DOHH2 (cell line): ENCODE measurements around the gene DNASE2B.

Source experiments
- H3F3A ChIP-seq: fragments of 200-600 bp; sonication (generic), shearing (Covaris generic); 2 replicates; pipeline ENCODE4 v1.6.0; 2016; ENCODE audit warnings: antibody characterized with exemption, mild to moderate bottlenecking; ENCODE audit not compliant: control insufficient read depth, insufficient read depth
- H3K27ac ChIP-seq: fragments of 200-600 bp; sonication (generic); 2 replicates; pipeline ENCODE4 v1.5.1; 2014; ENCODE audit warnings: low read depth, mild to moderate bottlenecking, low read length, moderate library complexity
- H3K27me3 ChIP-seq: fragments of 200-600 bp; sonication (generic); 2 replicates; pipeline ENCODE4 v1.6.1; 2014; ENCODE audit warnings: mild to moderate bottlenecking, low read length, mixed read lengths; ENCODE audit not compliant: control insufficient read depth
- H3K36me3 ChIP-seq: fragments of 200-600 bp; sonication (generic); 2 replicates; pipeline ENCODE4 v1.6.1; 2014; ENCODE audit warnings: mild to moderate bottlenecking, low read length, moderate library complexity, mixed read lengths; ENCODE audit not compliant: control insufficient read depth
- H3K4me1 ChIP-seq: fragments of 200-600 bp; sonication (generic); 2 replicates; pipeline ENCODE4 v1.6.1; 2014; ENCODE audit warnings: mild to moderate bottlenecking, low read length, mixed read lengths; ENCODE audit not compliant: control insufficient read depth
- H3K4me2 ChIP-seq: fragments of 200-600 bp; sonication (generic); 2 replicates; pipeline ENCODE4 v1.6.0; 2014; ENCODE audit warnings: mild to moderate bottlenecking, low read length, moderate library complexity
- H3K4me3 ChIP-seq: fragments of 200-600 bp; sonication (generic); 2 replicates; pipeline ENCODE4 v1.5.1; 2014; ENCODE audit warnings: mild to moderate bottlenecking, low read length, mixed read lengths
- H3K79me2 ChIP-seq: fragments of 200-600 bp; sonication (generic); 2 replicates; pipeline ENCODE4 v1.6.1; 2014; ENCODE audit warnings: mild to moderate bottlenecking, low read length, mixed read lengths; ENCODE audit not compliant: control insufficient read depth
- H3K9me2 ChIP-seq: fragments of 200-600 bp; sonication (generic); replicated peaks from 2 replicates; pipeline ENCODE4 v1.6.1; 2014; ENCODE audit warnings: mild to moderate bottlenecking, low read length, mixed read lengths; ENCODE audit not compliant: control insufficient read depth
- H3K9me3 ChIP-seq: fragments of 200-600 bp; sonication (generic); 2 replicates; pipeline ENCODE4 v1.6.1; 2014; ENCODE audit warnings: antibody characterized with exemption, low read length, mixed read lengths; ENCODE audit not compliant: control insufficient read depth, insufficient read depth
- H4K20me1 ChIP-seq: fragments of 200-600 bp; sonication (generic); 2 replicates; pipeline ENCODE4 v1.6.0; 2014; ENCODE audit warnings: low read depth, mild to moderate bottlenecking, antibody characterized with exemption, low read length, moderate library complexity; ENCODE audit not compliant: control insufficient read depth, insufficient read depth
- CTCF ChIP-seq: fragments of 200-600 bp; sonication (generic); IDR thresholded peaks from one replicate; pipeline ENCODE4 v1.5.1; 2014; ENCODE audit warnings: antibody characterized with exemption, mild to moderate bottlenecking, low read depth, low read length; ENCODE audit not compliant: poor library complexity, severe bottlenecking
- EZH2phosphoT487 ChIP-seq: fragments of 200-600 bp; sonication (generic); IDR thresholded peaks from 2 replicates; pipeline ENCODE4 v1.6.1; 2017; ENCODE audit warnings: borderline replicate concordance, mild to moderate bottlenecking, antibody characterized with exemption, low read length, moderate library complexity, mixed read lengths

DNASE2B gene

GRCh38 chr1:84360316-84360715 lies 38.0 kb upstream of the DNASE2B start:
- TF ChIP-seq CTCF (no peak), EZH2phosphoT487 (no peak)
- no peaks in the 10 kb centered on the region for H3F3A ChIP-seq
- H3K9me3 ChIP-seq = 0 out of 2 replicates have a peak, but pooled peaks cover 6% of the 10 kb centered on the region
- H3K27ac ChIP-seq = no peak overlapping the region
- no peaks in the 10 kb centered on the region for H3K79me2 ChIP-seq
- no peaks in the 10 kb centered on the region for H3K27me3 ChIP-seq
- 0 out of 2 replicates have a peak, but pooled peaks cover 3% of the 10 kb centered on the region for H3K9me2 ChIP-seq
- H3K4me1 ChIP-seq = no peaks in the 10 kb centered on the region
- H3K36me3 ChIP-seq = no peaks in the 10 kb centered on the region
- no peaks in the 10 kb centered on the region for H4K20me1 ChIP-seq
- H3K4me3 ChIP-seq = no peak overlapping the region
- H3K4me2 ChIP-seq = no peak overlapping the region

GRCh38 chr1:84361796-84362195 lies 36.5 kb upstream of the DNASE2B start:
- 0 out of 2 replicates have a peak, but pooled peaks cover 4% of the 10 kb centered on the region for H3K4me1 ChIP-seq
- H3K9me3 ChIP-seq = 0 out of 2 replicates have a peak, but pooled peaks cover 6% of the 10 kb centered on the region
- no peaks in the 10 kb centered on the region for H4K20me1 ChIP-seq
- no peak overlapping the region for H3K4me2 ChIP-seq
- H3K36me3 ChIP-seq = no peaks in the 10 kb centered on the region
- no peaks in the 10 kb centered on the region for H3K79me2 ChIP-seq
- no peak overlapping the region for H3K27ac ChIP-seq
- no peak overlapping the region for H3K4me3 ChIP-seq
- no peaks in the 10 kb centered on the region for H3F3A ChIP-seq
- 0 out of 2 replicates have a peak, but pooled peaks cover 3% of the 10 kb centered on the region for H3K9me2 ChIP-seq
- TF ChIP-seq CTCF = no peak
- no peak for TF ChIP-seq EZH2phosphoT487
- H3K27me3 ChIP-seq = no peaks in the 10 kb centered on the region

GRCh38 chr1:84363019-84363418 lies 35.3 kb upstream of the DNASE2B start:
- TF ChIP-seq CTCF (no peak), EZH2phosphoT487 (no peak)
- H3K4me3 ChIP-seq = no peak overlapping the region
- 0 out of 2 replicates have a peak, but pooled peaks cover 3% of the 10 kb centered on the region for H3K9me2 ChIP-seq
- H3K27me3 ChIP-seq = no peaks in the 10 kb centered on the region
- no peaks in the 10 kb centered on the region for H3K9me3 ChIP-seq
- no peak overlapping the region for H3K4me2 ChIP-seq
- H3K79me2 ChIP-seq = no peaks in the 10 kb centered on the region
- H3K36me3 ChIP-seq = no peaks in the 10 kb centered on the region
- H3F3A ChIP-seq = no peaks in the 10 kb centered on the region
- no peaks in the 10 kb centered on the region for H4K20me1 ChIP-seq
- no peak overlapping the region for H3K27ac ChIP-seq
- H3K4me1 ChIP-seq = 0 out of 2 replicates have a peak, but pooled peaks cover 4% of the 10 kb centered on the region
